GM21526 (cell line): ENCODE results near the gene GRID1.

Experiments used
- ATAC-seq: cut with Tn5 transposase; IDR thresholded peaks from one replicate; pipeline ENCODE4 v1.9.1; 2021; ENCODE audit warnings: moderate library complexity; ENCODE audit not compliant: unreplicated experiment, low FRiP score

The GRID1 gene

DNA sequence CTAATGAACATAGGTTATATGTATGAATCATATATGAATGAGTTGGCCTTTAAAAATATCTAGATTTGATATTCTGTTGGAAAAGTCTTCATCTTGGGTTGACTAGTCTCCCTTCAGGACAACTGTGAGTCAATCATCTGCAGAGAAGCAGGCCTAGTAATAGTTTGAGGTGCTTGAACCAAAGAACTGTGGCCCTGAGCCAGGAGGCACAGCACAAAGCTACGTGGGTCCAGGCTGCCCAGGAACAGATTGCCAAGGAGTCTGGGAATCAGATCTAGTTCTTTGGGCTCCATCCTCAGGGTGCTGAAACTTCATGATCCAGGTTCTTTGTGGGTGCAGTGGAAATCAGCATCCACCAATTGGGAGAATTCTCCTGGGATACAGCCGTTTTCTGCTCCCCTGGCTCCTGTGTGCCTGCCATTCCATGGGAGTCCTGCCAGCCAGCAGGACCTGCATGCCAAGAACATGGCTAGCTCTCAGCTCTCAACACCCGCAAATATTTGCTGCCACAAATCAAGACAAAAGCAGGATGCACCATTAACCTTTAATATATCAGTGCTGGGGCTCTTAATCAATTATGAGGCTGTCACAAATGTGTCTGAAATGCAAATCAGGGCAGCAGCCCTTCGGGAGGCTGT lies 709.0 kb downstream of the GRID1 start:
- no peak for ATAC-seq

DNA sequence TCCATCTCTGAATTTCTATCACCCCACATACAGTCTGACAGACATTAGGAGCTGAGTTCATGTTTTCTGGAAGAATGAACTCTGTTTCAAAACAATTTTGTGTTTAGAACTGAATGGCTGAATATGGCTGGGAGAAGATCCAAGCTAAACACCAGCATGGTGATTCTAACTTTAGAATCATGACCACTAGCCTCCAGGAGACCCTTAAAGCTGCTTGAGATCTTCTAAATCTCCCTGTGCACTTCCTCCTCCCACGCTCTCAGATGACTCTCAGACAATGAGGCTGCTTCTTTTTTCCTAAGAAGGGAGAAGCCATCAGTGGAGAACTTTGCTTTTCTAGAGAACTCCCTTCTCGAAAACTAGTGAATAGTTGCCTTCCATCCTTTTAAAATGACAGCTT lies 711.2 kb downstream of the GRID1 start:
- ATAC-seq = no peak

DNA sequence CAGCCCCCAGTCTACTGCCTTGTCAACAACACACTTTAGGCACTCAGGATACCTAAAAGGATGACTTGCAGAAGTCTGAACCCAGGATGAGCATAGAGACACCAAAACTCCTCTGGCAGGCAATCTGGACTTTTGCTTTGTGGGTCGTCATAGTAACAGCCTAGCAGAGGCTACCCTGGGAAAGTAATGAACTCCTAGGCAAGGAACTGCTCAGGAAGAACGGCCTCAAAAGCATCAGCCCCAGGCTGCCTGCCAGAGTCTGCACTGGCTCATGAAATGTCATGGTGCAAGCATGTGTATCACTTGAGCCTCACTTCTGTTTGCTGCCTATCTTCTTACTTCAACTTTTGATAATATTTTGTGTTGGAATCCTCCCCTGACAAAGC lies 715.1 kb downstream of the GRID1 start:
- ATAC-seq = no peak

DNA sequence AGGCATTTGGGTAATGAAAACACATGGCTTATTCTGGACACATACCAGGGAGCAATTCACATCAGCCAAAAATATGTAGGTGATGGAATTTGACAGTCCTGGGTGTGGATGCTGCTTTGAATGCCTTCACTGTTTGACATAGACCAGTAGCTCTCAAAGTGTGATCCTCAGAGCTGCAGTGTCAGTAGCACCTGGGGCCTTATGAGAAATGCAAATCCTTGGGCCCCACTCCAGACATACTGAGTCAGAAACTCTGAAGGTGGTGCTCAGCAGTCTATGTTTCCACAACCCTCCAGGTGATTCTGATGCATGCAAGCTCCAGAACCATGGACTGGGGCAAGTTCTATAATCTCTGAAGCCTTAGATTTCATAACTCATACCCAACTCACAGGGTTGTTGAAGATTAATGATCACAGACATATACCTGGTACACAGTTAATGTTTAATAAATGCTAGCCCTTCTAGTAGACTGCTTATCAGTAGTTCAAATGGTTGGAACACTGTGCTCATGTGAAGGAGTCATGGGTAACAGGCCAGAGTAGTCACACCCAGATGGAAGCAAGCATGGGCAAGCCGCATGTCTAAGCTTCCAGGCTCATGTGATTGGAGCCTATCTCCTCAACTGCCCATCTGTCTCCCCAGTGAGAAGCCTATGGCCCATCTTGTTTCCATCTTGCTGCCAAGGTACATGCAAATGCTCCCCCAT lies 715.7 kb downstream of the GRID1 start:
- ATAC-seq = no peak

DNA sequence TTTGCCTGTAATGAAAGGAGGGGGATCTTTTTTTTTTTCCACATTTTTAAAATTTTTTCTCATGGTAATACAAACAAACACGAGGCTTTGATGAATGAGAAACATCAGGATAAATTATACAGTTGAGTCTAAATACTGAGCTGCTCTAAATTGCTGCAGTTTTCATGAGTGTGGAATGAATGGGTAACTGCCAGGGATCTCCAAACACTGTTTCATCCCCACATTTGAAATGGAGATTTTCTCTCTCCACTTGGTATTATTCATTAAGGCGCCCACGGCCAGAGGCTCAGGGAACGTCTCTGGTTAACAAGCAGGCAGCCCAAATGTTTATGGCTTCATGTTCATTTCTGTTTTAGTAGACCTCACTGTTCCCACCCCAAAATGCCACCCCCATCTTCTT lies 717.1 kb downstream of the GRID1 start:
- ATAC-seq = no peak

DNA sequence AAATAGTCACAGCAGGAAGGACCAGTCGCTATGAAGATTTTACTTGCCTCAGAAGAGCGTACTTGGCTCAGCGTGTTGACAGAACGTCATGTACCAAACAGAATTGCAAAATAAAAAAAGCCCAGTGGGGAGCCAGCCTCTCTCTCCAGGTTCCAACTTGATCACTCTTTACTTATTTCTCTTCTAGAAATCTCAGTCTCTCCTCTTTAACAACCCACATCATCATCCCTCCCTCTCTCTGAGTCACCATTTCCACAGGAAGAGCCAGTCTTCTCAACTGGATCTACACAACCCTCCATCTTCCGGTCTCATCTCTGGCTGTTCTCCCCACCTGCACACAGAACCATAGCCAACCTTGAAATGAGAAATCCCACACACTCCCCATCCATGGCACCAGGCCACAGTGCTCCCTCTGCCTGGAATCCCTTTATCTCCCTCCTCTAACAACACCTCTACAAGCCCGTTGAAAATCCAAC lies 718.3 kb downstream of the GRID1 start:
- ATAC-seq = no peak

DNA sequence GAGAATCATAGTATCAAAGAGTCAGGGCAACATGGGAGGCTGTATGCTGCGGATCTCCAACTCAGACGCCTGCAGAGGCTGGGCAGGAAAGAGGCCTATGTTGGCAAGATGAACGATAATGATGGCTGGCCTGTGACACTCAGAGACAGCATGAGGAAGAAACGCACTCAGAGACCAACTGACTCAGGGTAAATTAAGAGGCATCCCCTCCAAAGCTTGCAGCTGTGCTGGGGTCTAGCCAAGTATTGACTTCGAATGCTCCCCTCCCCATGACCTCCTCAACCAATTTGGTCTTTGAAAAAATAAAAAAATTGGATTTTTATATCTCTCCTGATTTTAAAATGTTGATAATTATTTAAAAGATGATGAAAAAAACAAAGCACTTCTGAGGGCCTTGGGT lies 718.9 kb downstream of the GRID1 start:
- ATAC-seq = no peak

DNA sequence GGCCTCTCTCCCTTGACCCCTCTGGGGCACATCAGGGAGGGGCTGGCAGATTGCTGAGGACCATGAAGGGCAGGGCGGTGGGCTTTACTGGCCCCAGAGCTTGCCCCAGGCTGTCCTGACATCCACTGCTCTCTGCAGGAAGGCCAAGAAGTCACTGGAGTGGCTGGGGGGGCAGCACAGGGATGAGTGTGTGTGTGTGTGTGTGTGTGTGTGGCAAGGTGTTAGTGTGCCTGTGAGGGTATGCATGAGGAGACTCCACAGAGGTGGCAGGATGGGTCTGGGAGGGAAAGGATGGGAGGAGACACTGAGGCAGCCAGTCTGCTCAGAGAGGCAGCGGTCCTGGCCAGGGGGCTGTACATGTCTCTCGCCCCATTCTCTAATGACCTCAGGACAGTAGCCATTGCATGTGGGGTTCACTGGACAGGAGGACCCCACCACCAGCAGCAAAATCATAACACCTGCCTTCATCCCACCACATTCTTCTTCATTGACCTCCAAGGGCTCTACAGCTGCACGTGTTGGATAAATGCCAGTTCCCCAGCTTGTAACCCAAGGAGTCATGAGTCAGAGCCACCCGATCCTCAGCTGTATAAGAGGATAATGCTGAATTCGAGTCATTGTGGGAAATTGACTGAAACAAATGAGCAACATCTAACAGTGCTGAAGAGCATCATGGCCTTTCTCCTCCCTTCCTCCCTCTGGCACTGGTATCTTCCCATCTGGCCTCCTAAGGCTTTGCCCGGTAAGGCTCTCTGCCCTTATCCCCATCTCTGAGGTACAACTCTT lies 720.5 kb downstream of the GRID1 start:
- no peak for ATAC-seq

DNA sequence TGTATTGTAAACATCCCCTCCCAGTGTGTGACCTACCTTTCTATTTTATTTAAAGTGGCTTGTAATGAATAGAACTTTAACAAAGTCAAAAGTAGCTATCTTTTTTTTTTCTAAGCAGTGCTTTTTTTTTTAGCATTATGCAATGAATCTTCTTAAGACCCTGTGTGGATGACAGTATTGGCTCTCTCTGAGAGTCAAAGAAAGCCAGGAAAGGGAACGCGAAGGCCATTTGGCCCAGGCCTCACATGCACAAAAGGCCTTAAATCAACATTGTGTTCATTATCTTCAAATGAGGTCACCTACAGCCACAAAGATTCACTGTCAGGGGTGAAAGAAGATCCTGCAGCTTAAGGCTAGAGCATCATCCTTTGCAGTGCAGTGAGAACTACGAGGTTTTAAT lies 721.5 kb downstream of the GRID1 start:
- no peak for ATAC-seq

DNA sequence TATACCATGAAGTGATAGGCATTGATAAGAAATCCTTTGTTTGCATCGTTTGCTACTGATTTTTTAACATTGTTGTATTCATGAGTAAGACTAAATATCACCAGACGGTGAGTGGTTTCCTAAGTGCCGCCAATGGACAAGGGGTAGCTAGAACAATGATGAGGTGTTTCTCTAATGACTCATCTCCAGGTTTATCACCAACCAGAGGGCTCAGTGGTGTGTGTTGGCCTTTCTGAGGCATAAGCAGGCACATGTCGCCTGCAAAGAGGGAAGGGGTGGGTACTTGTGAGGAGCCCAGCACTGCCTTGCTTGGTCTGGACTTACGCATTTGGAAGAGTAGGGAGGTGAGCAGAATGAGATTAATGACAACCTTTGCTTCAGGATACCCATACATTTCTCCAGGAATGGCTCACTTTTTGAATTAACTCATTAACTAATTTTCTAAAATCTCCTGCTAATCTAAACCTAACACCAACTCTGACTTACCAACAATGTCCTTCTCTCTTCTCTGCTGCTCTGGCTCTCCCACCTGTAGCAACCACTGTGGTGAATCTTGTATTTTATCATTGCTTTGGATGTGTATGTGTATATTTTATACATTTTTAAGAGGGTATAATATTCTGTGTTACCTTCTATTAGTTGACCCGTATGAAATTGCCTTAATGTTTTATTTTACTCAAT lies 722.6 kb downstream of the GRID1 start:
- ATAC-seq = no peak

DNA sequence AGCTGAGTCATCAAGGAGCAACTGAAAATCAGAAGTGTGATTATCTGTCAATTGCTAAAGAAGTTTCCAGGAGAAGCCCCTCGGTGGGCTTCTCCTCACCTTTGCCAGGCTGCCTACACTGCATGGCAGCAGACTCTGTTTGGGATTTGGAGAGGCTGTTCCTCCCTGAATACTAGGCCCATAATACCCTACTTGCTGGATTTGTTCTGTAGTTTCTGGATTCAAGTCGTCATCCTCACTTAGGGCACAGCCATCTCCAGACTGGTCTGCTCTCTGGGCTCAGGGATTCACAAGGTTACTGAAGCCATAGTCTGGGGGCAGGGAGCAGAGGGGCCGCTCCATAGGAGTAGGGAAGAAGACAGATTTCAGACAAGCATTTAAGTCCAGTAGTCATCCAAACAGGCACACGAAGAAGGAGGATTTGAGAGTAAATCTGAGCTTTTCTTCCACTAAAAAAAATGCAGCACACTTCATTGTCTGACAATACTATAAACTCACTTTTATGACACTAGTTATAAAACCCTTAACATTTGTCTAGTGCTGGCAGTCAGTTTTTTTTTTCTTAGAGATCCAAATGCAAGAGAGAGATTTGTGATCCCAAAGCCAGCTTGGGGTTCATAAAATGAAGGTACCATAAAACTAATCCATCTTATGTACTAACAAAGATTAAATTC lies 723.3 kb downstream of the GRID1 start:
- ATAC-seq = no peak

DNA sequence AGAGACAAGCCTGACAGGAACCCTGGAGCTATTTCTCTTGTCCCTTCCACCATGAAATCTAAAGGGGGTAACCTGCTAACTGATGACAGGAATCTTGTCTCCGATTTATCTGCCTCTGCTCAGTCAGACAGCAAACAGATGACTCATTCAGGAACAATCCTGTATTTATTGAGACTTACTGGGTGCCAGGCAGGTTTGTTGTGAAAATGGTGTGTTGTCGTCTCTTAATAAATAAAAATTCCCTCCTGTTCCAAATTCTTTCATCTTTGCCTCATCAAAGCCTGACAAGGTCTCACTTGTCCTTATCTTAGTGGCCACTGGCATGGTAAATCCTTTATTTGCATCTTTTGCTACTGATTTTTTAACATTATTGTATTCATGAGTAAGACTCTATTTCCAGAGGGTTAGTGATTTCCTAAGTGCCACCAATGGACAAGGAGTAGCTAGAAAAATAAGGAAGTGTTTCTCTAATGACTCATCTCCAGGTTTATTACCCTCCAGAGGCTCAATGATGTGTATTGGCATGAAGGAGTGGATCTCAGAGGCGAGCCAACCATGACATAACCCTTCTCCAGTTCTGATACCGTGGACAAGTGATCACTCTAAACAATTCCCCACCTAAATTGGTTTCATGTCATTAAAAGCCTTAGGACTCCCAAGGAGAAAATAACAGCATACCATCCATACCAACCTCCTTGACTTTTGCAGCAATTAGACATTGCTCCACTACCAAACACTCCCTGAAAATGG lies 724.0 kb downstream of the GRID1 start:
- ATAC-seq = no peak

DNA sequence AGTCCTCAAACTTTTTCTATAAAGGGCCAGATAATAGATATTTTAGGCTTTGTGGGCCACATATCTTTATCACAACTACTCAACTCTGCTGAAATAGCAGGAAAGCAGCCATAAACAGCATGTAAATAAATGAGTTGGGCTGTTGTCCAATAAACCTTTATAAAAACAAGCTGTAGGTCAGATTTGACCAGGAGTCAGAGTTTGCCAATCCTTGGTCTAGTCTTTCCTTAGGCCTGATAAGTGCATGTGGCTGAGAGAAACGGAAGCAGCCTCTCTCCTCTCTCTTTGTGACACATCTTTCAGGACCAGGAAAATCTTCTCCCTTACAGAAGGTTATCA lies 724.5 kb downstream of the GRID1 start:
- ATAC-seq = no peak

DNA sequence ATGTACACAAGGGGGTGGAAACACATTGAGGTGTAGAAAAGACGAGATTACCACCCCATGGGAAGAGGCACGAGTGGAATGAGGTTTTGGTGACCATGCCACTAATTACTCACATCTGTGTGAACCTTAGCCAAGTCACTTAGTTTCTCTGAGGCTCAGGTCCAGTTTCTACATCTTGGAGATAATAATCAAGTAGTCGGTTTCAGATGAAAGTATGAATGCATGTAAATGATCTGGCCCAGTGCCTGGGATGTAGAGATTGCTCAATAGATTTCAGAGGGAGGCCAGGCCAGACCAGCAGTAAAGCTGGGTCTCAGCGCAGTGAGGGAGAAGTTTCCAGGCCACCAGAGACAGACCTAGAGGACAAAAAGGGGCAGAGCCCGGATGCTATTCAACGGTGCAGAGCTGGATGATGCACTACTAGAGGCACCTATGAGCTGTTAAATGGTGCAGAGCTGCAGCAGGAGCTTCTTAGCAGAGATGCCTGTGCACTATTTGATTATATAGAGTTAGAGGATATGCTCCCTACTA lies 725.1 kb downstream of the GRID1 start:
- no peak for ATAC-seq

DNA sequence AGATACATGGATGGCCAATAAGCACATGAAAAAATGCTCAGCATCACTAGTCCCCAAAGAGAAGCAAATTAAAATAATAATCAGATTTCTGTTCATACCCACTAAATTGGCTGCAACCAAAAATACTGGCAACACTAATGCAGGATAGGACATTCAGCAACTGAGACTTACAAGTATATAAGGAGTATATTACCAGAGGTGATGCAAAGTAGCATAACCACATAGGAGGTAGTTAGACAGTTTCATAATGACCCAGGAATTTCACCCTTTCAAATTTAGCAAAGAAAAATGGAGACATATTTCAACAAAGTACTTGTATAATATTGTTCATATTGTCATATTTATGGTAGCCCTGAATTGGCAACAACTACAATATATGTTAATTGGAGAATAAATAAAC lies 727.8 kb downstream of the GRID1 start:
- no peak for ATAC-seq

DNA sequence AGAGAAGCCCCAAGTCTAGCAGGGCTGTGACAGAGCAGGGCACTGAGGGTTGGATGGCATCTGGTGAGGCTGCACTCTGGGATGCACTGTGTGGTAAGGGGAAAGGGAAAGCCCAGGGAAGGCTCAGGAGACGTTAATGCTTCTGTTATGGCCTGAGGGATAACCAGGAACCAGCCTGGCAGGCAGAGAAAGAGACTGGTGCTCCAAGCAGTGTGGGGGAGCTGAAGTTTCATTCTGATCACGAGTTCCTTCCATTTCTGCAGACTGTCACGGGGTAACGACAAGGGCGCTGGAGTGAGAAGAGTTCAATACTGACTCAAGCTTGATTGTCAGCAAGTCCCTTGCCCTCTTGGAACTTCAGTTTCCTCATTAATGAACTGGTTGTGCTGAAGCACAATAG lies 730.9 kb downstream of the GRID1 start:
- no peak for ATAC-seq

DNA sequence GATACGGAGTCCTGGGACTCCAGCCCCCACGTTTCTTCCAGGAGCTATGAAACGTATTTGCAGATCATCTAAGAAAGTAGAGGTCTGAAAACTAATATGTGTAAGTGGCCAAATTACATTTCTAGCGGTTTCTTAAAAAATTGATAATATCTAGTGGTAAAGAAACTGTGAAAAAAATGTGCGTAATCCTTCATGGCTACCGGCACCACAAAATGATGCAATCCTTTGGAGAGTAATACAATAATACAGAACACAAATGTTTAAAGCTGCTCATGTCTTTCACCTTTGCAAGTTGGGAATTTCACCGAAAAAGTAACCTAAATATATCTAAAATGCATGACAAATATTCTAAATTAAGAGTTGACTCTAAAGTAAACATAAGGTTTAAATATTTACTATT lies 742.1 kb downstream of the GRID1 start:
- ATAC-seq = no peak

DNA sequence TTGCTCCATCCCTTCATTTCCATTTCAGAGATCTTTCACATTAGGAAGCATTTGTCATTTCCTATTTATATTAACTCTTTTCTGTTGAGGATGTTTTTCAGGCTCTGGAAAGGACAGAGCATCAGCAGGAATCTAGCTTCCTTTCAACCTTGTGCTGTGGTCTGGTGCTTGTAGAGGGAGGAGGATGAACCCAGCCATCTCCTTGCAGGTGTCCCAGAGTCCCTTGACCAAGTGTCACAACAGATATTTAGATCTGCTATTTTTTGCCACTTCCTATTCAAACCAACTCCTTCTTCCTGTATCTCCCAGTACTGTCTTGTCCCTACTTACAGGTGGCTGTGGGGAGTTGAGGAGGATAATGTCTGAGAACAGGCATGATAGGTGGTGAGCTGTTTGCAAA lies 742.8 kb downstream of the GRID1 start:
- ATAC-seq = no peak

DNA sequence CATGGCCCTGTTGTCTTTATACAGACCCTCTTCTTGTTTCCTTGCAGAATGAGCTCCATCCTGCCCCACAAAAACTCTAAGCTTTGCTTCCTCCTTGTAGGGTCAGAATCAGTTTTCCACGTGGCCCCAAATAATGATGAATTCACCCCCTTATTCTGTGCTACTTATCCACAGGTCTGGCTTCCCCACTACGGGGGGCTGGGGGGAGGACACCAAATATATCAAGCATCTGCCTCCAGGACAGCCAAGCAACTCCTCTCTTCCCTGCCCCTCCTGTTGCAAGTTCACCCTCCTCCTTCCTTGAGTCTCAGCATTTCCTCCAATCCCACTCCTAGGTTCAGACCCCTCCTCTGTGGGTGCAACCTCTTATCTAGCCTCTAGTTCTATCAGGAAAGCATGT lies 743.3 kb downstream of the GRID1 start:
- ATAC-seq = no peak

DNA sequence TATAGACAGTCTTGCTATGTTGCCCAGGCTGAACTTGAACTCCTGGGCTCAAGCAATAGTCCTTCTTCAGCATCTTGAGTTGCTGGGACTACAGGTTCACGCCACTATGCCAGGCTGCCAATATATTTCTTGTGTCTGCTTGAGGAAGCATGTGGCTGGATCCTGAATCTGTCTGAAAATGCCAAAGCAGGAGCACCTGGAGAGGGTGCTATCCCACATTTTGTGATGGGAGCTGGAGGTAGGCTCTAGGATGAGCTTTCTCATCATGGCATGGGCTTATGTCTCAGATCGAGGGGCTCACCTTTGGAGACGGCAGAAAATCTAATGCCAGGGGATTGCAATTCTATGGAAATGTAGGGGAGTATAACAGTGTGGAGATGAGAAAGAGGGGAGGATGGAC lies 744.2 kb downstream of the GRID1 start:
- ATAC-seq = no peak
